Testis (tissue), 3 donors: ENCODE measurements around the gene CPNE1. TPM values are rescaled to one million over a fixed set of nuclear protein-coding genes. Genes with fewer than 3 reads are reported as not detected.

Experiments
- DNase-seq: peaks from one replicate; pipeline ENCODE4 v3.0.0-alpha.2; 2019
- H3K27ac ChIP-seq, 2 donors: fragments of 200-600 bp; sonication (generic); one replicate each; pipeline ENCODE4 v1.5.1; 2019
- H3K27me3 ChIP-seq: fragments of 200-600 bp; sonication (generic); one replicate; pipeline ENCODE4 v1.5.1; 2019
- H3K36me3 ChIP-seq: fragments of 200-600 bp; sonication (generic); one replicate; pipeline ENCODE4 v1.5.1; 2017; ENCODE audit warnings: low read depth; ENCODE audit errors: missing control alignments
- H3K4me1 ChIP-seq: fragments of 200-600 bp; sonication (generic); one replicate; pipeline ENCODE4 v1.5.1; 2019
- H3K4me3 ChIP-seq, 2 donors: fragments of 200-600 bp; sonication (generic); one replicate each; pipeline ENCODE4 v1.5.1; 2017 to 2019
- H3K9me3 ChIP-seq: fragments of 200-600 bp; sonication (generic); one replicate; pipeline ENCODE4 v1.5.1; 2017
- POLR2A ChIP-seq: fragments of 450-650 bp; IDR thresholded peaks from one replicate; pipeline ENCODE4 v1.6.1; 2017; ENCODE audit warnings: antibody characterized with exemption, mild to moderate bottlenecking, moderate library complexity
- WGBS, 2 donors: methylation state at CpG; one replicate each; pipeline ENCODE4 v1.1.5; 2018; 5-methylcytosine and 5-hydroxymethylcytosine counted together
- intact Hi-C: fragments of 100-400 bp; cut with DNase I; formaldehyde crosslinking; loops from one replicate; pipeline ENCODE4 v1.15.1; 2023; ENCODE audit warnings: low total_unique reads
- polyA plus RNA-seq: library from polyadenylated mRNA; stranded (reverse); fragments of 350-450 nt; fragmentation: Illumina TruSeq; extraction: RNeasy Lipid Tissue Mini Kit (QIAGEN cat#74804); gene quantifications from one replicate; pipeline ENCODE4 v1.2.3, GENCODE V29; 2014; ENCODE audit warnings: low read depth, low replicate concordance; ENCODE audit not compliant: insufficient read depth
- total RNA-seq, 2 donors: library from RNA; depleted of rRNA; stranded (reverse); fragments of >200 nt; gene quantifications; one replicate each; pipeline ENCODE4 v1.2.3, GENCODE V29; 2016
- TF ChIP-seq, protein P1 (sequence below), 3 experiments: fragments of 450-650 bp in 2 of 3; fragments of 200-600 bp in 1 of 3; sonication (generic) in 1 of 3; IDR thresholded peaks; one replicate each; pipeline ENCODE4 v1.5.1; 2016 to 2019; ENCODE audit warnings: antibody characterized with exemption in 3 of 3, mild to moderate bottlenecking in 2 of 3, moderate library complexity in 1 of 3

Gene CPNE1
- total and polyA plus RNA-seq, 3 donors from 2014 or later = 60.6 to 105 (median 103) TPM

DNA sequence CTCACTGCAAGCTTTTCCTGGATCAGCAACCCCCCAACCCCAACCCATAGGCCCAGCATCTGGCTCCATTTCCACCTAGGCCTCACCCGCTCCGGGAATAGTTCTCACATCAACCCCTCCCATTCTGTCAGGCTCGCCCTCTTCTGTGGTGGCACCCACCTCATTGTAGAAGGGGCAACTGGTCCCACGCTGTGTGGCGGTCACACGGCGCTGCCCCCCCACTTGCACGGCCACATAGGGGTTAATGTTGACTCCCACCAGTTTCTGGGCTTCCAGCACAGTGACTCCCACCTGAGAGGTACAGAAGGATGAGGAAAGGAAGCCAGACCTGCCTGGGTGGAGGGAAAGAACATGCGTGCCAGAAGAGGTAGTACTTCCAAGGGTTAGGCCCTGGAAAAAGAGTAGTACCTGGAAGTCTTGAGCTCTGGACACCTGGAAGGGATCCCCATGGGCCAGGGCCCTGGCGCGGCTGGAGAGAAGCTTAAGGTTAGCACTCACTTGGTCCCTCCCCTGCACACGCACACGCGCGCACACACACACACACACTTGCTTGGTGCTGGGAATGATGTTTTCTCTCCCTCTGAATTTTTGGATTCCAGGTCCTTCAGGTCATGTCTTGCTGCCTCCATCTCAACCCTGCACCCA lies 61.7 kb downstream of the CPNE1 start:
- Histone ChIP-seq H3K9me3 (no peaks in the 10 kb centered on the region), H3K4me1 (peaks cover 10% of the 10 kb centered on the region), H3K27ac (no peak overlapping the region), H3K4me3 (no peak overlapping the region), H3K36me3 (no peaks in the 10 kb centered on the region), H3K27me3 (no peaks in the 10 kb centered on the region)
- intact Hi-C loops = no loop called here
- no peak for DNase-seq
- TF ChIP-seq POLR2A = no peak
- TF ChIP-seq, protein P1, sequence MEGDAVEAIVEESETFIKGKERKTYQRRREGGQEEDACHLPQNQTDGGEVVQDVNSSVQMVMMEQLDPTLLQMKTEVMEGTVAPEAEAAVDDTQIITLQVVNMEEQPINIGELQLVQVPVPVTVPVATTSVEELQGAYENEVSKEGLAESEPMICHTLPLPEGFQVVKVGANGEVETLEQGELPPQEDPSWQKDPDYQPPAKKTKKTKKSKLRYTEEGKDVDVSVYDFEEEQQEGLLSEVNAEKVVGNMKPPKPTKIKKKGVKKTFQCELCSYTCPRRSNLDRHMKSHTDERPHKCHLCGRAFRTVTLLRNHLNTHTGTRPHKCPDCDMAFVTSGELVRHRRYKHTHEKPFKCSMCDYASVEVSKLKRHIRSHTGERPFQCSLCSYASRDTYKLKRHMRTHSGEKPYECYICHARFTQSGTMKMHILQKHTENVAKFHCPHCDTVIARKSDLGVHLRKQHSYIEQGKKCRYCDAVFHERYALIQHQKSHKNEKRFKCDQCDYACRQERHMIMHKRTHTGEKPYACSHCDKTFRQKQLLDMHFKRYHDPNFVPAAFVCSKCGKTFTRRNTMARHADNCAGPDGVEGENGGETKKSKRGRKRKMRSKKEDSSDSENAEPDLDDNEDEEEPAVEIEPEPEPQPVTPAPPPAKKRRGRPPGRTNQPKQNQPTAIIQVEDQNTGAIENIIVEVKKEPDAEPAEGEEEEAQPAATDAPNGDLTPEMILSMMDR (IDR thresholded peaks at IDR 0.05) = no peak
- WGBS, 2 donors = 81 to 88% methylated on average over 15 of the region's 15 CpGs

GRCh38 chr20:35601990-35602389 lies 62.7 kb downstream of the CPNE1 start:
- no peaks in the 10 kb centered on the region for H3K36me3 ChIP-seq
- peaks cover 10% of the 10 kb centered on the region for H3K4me1 ChIP-seq
- 10 to 40% methylated on average over 1 to 12 of the region's 30 CpGs for WGBS, 2 donors
- H3K9me3 ChIP-seq = no peaks in the 10 kb centered on the region
- intact Hi-C loops = no loop called here
- TF ChIP-seq, protein P1 (IDR thresholded peaks at IDR 0.05) = no peak
- no peak for TF ChIP-seq POLR2A
- H3K27ac ChIP-seq = no peak overlapping the region
- no peaks in the 10 kb centered on the region for H3K27me3 ChIP-seq
- no peak for DNase-seq
- H3K4me3 ChIP-seq = peak overlapping the region; percentile 21 to 32

DNA sequence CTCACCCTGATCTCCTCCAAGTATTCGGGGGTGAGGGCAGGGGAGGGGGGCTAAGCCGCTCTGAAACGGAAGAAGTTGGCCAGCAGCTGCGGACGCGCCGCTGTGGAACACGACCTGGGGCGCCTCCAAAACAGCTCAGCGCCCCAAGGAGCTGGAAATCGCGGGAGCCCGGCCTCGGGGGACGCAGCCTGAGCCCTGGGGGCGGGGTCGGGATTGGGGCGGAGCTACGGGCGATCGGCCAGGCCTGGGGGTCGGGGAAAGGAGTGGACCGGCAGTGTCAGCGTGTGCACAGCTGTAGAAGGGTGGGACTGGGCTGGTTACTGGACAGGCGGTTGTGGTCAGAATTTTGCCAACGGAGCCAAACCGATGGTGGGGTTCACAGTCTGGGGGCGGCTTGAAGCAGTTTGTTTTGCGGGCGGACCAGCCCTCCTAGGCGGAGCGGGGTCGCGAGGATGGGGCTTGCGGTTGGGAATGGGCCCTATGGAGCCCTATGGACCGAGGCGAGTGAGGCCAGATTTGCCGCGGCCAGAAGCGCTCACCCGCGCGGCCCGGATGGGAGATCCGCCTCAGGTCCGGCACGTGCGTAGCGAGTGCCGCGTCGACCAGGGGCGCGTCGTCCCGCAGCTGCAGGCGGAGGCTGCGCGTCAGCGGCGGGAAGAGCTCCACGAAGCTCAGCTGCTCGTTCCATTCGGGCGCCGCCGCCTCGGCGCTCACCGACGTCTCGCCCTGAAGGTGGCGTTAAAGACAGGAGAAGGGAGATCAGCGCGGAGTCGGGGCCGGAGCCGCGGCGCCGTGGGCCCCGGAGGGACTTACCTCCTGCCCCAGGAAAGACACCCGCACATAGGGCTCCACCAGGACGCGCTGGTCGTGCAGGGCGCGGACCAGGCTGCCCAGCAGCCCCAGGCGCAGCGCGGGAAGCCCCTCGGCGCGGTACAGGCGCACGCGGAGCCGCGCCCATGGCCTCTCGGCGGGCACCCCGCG lies 63.4 kb downstream of the CPNE1 start:
- peak; percentile 80 for DNase-seq
- WGBS, 2 donors = 1% methylated on average over 42 to 98 of the region's 103 CpGs
- Histone ChIP-seq H3K4me1 (peaks cover 10% of the 10 kb centered on the region), H3K4me3 (peak overlapping the region; percentile 21 to 32), H3K27ac (no peak overlapping the region), H3K36me3 (no peaks in the 10 kb centered on the region), H3K9me3 (no peaks in the 10 kb centered on the region), H3K27me3 (no peaks in the 10 kb centered on the region)
- no peak for TF ChIP-seq POLR2A
- TF ChIP-seq, protein P1 (IDR thresholded peaks at IDR 0.05) = peak in 2 of 3 experiments; percentile 31 to 34
- intact Hi-C loops = no loop called here

DNA sequence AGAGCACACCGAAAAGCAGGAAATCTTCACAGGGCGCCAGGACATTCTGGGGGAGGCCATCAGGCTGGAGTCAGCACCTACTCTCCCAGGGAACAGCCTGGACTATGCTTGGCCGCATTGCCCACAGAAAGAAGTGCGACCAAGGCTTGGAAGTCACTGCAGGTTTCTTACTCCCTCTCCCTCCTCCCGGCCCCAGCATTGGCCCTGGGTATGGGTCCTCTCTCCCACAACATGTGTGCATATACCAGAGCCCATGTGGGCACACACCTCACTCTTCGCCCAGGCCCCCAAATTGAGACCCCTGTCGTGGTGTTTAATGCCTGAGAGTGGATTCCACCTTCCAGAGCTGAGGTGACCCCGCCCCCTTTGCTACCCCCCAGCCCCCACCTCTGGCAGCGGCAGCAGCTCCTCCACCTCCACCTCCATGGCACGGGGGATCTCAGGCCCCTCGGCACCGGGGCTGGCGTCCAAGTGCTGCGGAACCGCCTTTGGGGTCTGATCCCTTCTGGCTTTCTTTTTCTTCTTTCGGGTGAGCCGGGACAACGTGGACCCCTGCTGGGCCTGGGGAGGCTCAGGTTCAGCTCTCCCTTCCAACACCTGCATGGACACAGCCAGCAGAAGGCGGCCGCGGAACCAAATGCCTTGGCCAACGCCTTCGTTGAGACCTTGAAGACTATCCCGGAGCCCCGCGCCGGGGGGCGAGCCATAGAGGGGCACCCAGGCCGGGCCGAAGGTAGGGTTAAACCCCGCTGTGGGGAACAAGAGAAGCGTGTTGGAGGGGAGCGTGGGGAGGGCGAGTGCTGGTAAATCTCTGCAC lies 64.3 kb downstream of the CPNE1 start:
- no peak overlapping the region for H3K27ac ChIP-seq
- intact Hi-C loops = no loop called here
- TF ChIP-seq, protein P1 (IDR thresholded peaks at IDR 0.05) = no peak
- TF ChIP-seq POLR2A = no peak
- no peaks in the 10 kb centered on the region for H3K9me3 ChIP-seq
- no peaks in the 10 kb centered on the region for H3K27me3 ChIP-seq
- no peaks in the 10 kb centered on the region for H3K36me3 ChIP-seq
- peak overlapping the region; percentile 21 to 32 for H3K4me3 ChIP-seq
- peaks cover 10% of the 10 kb centered on the region for H3K4me1 ChIP-seq
- DNase-seq = no peak
- WGBS, 2 donors = 14 to 35% methylated on average over 20 to 28 of the region's 34 CpGs
